Pulmonary artery endothelial cell (primary cell): Measurements from ENCODE around the gene MAGI1. TPM values are rescaled to one million over a fixed set of nuclear protein-coding genes. Genes with fewer than 3 reads are reported as not detected.

Source experiments
- DNase-seq: peaks from one replicate; pipeline ENCODE4 v3.0.0-alpha.2; 2011; ENCODE audit warnings: low read depth, low spot score
- total RNA-seq: library from RNA; depleted of rRNA; stranded (reverse); fragments of >200 nt; gene quantifications from 2 replicates; pipeline ENCODE4 v1.2.3, GENCODE V29; 2014

Gene MAGI1
- total RNA-seq, 1 donor from 2014 or later: 24.5 TPM

DNA sequence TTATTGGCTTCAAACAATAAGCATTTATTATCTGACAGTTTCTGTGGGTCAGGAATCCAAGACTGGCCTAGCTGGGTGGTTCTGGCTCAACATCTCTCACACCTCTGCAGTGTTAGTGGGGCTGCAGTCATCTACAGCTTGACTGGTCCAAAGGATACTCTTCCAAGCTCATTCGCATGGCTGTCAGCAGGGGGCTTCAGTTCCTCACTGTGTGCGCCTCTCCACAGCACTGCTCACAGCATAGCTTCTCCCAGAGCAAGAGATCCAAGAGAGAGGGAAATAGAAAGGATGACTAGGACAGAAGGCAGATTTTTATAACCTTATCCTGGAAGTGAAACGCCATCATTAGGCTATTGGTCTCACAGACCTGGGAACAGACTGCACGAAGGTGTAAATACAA, 64.2 kb downstream of the MAGI1 start:
- DNase-seq: no peak

DNA sequence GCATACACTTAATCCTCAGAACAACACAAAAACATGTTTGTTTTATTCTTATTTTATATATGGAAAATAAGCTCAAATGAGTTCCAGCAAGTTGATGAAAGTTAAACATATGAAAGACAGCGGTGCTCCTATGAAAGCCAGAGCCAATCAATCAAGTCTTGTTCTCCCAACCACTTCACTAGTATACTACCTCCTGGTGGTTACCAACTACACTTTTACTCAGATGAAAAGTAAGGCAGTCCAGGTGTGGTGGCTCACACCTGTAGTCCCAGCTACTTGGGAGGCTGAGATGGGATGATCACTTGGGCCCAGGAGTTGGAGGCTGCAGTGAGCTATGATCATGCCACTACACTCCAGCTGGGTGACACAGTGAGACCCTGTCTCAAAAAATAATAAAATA, 66.0 kb downstream of the MAGI1 start:
- DNase-seq: no peak

DNA sequence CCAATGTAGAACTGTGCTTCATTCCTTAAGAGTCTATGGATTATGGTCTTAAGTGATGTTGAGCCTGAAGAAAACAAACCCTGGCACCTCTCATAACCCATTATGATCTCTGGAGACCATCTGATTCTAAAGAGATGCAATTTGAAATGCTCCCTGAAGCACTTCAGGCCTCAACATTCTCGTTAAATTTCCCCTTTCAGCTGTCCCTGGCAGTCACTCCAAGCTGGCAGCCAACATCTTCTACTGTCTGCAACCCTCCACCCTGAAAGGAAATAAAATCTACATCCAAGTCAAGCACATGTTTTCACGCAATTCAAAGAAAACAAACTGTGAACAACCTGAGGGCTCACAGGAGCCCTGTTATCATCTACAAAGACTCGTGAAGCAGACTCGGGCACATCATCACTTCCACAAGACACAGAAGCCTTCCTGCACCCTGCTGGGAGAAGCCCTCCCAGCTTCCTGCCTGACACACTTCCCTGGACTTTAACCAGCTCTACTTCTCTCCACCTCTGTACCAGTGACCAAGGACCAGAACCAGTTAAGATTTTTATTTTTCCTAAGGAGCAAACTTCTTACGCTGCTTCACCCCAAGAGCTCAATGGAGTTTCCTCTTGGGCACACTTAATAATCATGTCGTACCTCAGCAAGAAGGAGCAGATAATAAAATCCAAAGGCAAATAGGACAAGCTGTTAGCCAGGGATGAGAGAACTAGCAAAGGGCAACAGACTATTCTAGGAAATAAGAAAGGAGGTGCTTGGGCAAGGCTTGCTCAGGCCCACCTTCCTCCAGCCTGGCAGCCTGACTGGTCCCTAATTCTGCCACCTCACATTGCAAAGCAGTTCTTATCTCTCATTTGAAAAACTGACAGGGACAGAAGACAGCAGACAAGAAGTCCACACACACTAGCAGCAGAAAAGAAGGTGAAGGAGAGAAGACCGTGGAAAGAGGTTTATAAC, 67.1 kb downstream of the MAGI1 start:
- DNase-seq: no peak

DNA sequence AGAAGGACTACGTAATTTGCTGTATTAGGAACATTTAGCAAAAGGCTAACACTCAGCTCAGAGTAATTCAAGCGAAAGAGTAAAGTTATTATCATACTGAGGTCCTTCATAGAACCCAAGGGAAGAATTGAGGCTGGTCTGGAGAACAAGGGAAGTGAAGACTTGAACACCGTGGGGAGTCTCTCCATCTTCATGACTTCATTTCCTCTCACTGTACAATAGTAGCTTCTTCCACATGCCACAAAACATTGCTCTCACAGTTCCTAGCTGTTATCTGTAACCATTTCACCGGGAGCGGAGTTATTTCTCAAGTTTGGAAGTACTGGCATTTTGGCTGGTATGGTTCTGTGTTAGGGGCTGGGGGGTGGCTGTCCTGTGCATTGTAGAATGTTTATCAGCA, 69.7 kb downstream of the MAGI1 start:
- no peak for DNase-seq

DNA sequence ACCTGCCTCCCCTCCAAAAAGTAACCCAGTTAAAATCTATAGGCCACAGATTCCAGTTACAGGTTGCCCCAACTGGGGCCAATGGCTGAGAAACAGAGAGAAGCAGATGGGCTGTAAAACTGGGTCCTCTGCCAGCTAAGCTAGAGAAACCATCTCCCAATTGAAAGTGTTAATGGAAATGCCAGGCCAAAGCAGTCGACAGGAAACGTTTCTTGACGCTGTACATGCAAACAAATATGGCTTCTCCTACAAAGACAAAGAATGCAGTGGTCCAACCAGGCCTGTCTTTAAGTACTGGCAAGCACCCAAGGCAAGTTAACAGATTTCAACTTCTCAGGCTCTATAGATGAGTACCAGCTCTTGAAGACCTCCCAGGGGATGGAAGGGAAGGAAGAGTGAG, 71.3 kb downstream of the MAGI1 start:
- no peak for DNase-seq

DNA sequence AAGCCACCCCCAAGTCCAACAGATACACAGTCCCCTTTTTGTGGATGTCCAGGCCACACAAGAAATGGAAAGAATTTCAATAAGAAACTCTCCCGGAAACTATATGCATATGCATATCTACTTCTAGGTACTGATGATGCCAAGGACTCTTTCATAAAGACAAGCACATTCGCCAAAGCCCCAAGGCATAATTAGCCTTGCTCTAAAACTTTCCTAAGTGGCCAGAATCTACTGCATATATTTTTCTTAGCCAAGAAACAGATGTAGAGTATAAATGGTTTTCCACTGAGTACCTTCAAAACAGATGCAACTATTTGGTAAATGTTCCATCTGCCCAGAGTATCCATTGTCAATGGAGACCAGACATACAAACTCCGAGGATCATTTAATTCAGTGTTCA, 73.9 kb downstream of the MAGI1 start:
- no peak for DNase-seq

DNA sequence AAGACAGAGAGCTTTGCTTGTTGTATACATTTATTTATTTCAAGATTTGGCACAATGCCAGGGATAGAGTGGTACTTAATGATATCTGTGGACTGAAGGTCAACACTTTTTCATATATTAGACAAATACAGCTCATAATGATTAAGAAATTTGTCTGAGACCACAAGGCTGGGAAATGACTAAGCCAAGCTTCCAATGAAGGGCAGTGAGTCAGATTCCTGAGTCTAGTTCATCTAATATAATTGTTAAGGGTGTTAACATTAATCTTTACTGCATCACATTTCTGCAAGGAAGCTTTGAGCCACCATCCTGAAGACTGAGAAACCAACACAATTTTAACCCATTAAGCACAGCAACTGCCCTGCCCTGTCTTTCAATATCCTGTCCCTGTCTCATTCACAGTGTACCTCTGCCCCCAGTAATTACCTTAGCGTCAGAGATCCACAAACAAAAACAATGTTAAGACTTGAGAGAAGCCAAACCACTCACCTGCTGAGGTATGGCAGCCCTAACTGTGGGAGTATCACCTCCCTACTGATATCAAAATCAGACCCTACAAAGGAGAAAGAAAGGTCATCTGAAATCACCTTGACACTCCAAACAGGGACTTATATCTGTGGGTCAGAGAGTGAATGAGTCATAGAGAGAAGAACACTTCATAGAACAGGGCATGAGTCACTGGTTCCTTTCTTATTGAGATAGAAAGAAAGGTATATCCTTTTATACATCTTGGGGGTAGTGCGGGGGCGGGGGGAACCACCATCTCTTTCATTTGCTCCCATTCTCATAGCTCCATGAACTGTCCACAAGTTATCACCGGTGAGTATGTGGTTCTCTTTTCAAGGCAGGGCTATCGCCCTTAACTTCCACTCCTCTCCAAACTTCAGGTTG, 74.7 kb downstream of the MAGI1 start:
- peak; percentile 84 for DNase-seq

DNA sequence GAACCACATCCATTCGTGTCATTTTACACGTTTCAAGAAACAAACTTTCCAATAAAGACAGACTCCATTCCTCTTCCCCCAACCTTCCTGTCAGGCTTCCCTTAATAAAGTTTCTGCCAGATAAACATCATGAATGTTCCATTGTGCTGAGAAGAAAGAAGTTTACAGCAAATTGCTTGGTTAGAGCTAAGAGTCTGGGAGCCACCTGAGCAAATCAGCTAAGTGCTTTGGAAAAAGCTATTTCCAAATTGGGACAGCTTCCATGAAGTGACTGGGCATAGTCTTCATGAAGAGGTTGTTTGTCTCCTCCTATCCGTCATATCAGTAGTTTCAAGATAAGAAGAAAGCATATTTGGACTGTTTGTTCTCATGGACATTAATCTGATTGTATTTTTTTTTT, 77.0 kb downstream of the MAGI1 start:
- DNase-seq: no peak

DNA sequence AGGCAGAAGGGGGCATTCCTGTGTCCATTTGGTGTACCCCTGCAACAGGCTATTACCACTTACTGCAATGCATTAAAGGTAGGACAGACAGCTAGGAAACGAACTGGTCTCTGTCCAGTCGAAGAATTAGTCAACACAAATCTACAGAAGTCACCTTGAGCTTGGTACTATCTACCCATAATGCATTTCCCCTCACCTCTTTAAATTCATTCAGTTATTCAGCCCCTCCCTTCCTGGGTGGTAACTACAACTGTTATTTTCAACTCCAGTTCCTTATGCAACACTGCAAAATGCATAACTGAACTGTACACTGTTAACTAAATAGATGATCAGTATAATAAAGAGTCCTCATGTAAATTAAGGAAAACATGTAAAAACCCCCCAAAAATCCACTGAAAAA, 77.6 kb downstream of the MAGI1 start:
- no peak for DNase-seq

DNA sequence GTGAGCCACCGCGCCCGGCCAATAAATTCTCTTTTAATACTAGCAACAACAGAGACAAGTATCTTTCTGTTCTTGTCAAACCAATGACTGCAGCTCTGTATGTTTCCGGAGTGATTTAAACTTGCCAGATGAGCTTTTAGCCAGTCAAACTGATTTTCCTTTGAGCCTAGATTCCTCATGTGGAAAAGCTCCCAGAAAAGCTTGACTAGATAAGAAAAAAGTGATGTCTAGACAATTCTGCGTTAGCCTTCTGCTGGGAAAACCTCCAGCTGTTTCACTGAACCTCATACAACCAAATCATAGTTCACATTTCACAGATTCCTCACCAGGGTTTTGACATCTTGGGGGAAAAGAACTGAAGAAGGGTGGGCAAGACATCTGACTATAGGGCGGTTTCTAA, 78.6 kb downstream of the MAGI1 start:
- no peak for DNase-seq

DNA sequence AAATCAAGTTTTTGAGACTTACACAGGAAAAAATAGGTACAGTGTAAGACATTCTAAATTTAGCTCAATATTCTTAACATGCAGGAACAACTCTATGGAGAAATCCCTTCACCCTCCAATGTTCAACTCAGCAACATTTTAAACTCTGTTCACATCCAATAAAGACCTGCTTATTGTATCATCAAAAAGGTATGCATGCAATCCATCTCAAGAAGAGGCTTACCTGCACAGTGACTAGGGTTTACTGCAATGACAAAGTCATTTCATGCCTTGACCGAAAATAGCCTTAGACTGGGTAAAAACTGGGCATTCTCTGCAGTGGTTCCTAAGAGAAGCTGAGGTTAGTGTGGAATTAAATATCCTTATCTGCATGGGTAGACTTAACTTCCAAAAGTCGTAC, 80.5 kb downstream of the MAGI1 start:
- DNase-seq: no peak

DNA sequence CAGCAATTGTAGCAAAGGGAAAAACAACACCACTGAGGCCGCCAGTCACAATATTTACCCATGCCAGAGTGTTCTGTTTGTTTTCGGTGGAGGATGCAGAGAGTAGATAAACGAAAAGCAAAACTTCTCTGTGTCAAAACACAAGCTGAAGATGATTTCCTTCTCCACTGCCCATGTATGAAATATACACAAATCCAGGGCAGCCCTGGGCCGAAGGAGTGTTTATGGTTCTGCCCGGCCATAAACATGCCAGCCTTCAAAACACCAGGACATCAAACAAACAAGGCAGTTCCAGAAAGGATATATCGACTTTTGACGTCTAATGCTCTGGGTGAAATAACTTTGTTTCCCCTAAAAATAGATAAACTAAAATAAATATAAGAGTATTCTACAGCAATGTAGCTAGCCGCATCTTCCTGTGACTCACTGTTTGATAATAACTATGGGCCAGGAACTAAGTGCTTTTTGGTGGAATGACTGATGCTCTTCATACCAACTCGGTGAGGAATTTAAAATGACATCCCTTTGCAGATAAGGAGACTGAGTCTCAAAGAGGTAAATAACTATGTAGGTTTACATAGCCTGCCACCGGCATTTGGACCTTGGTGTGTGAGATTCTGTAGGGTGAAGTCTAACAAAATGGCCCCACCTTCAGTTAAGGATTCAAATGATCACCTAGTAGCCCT, 82.8 kb downstream of the MAGI1 start:
- no peak for DNase-seq

DNA sequence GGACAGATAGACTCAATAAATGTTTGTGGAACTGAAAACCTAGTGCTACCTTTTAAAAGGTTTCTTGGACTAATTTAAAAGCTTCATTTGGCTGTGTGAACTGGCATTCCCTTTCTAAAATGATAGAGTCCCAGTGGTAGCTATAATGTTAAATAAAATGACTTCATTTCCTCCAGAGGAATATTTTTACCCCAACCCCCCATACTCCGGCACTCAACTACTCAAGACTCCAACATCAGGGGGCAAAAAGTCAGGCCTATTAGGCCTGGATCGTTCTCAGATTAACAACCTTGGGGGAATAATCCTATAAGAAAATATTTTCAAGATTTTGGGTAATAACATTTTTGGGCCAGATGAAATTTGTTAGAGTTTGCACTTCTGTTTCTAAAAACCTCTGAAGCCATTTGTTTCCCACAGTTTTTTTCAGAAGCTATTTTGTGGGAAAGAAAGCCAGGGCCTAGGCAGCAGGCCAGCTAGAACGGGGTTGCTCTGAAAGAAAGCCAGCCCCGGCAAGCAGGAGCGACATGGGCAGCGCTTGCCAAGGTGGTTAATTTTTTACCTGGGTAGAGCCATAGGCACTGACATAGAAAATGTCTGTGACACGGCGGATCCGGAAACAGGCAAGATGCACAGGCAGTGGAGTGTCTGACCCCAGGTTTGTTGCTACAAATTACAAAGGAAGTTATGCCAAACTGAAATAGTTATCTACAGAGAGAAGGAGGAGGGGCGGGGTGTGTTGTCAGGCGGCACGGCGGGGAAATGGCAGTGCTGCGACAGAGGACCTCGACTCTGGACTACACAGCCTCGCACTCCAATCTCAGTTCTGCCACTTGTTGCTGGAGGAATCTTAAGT, 84.6 kb downstream of the MAGI1 start:
- DNase-seq: no peak

DNA sequence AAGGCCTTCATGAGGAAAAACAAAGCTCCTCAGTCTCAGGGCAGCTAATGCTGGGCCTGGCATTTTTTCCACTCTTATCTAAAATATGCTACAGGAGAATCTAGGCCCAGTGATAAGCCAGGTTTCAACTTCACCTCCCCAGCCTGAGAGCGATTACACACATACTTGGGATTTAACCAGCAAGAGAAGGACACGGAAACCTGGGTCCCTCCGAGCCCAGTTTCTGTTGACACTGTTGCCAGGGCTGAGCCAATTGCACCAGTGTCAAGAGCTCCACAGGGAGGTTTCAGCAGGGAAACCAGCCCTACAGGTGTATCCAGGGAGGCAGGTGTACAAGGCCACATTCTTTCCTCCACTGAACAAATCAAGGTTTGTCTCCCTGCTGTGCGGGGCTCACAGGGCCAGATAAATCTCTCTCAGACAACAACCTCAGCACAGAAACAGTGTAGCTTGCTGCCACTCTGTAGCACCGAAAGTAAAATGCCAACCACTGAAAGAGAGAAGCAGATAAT, 85.4 kb downstream of the MAGI1 start:
- no peak for DNase-seq

DNA sequence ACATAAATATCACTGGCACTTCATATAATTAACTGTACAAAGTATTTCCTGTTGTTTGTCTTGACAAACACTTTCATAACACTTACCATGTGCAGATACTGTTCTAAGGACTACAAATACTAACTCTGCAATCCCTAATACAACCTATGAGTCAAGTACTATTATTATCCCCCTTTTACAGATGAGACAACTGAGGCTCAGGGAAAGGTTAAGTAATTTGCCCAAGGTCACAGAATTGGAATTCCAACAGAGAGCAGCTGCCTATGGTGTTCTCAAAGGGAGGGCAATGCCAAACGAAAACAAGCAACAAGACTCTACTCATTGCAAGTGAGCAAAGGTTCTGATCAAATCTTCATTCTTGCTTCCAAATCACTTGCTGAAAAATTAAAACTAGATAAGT, 85.9 kb downstream of the MAGI1 start:
- DNase-seq: no peak

DNA sequence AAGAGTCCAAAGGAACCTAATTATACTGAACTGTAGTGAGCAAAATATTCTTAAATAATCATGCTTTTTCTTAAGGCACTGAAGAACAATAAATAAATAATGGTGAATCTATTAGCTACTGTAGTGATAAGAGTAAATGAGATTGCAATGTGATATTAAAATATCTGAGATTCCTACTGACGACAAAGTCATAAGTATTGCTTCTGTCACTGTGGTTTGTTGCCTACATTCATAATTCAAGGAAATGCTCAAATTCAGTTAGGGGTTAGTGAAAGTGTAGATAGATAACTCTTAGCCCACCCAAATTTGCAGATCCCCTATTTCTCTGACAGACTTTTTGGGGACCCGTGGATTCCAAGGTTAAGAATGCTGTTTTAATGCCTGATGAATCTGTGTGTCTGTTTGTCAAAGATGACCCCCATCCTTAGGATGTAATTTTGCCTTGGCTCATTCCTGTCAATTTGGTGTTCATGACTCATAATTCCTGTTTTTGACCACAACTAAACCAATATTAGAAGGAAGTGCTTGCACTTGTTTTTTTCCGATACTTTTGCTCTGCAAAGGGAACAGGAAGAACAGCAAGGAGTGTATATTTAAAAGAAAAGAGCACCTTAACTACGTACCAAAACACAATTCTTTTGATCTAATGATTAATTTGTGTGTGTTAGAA, 86.7 kb downstream of the MAGI1 start:
- no peak for DNase-seq

DNA sequence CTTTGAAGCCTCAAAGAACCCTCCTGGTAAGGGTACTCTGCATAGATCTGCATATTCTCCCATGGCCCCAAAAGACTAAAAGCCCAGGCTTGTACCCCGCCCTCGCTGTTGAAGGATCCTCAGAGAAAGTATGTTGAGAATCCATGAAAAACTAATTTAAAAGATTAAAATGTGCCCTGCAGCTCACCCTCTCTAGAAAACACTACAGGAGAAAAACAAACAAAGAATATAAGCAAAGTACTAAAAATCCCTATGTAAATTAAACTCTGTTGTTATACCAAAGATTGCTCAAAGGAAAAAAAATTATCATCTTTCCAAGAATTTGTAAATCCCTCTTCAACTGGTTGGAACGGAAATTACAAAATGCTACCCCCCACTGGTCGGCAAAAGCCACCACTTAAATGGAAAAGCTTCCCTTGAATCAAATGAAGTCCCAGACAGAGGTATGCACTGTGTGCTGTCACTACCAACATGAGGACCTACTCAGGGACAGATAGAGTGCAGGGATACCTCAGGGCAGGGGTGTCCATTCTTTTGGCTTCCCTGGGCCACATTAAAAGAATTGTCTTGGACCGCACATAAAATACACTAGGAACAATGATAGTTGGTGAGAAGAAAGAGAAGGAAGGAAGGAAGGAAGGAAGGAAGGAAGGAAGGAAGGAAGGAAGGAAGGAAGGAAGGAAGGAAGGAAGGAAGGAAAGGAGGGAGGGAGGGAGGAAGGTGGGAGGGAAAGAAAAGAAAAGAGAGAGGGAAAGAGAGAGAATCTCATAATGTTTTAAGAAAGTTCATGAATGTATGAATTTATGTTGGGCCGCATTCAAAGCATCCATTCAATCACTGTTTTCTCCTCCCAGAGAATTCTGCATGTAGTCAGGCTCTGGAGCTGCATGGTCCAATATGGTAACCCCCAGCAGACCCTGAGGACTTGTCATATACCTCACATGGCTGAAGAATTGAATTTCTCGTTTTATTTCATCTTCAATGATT, 88.1 kb downstream of the MAGI1 start:
- no peak for DNase-seq

DNA sequence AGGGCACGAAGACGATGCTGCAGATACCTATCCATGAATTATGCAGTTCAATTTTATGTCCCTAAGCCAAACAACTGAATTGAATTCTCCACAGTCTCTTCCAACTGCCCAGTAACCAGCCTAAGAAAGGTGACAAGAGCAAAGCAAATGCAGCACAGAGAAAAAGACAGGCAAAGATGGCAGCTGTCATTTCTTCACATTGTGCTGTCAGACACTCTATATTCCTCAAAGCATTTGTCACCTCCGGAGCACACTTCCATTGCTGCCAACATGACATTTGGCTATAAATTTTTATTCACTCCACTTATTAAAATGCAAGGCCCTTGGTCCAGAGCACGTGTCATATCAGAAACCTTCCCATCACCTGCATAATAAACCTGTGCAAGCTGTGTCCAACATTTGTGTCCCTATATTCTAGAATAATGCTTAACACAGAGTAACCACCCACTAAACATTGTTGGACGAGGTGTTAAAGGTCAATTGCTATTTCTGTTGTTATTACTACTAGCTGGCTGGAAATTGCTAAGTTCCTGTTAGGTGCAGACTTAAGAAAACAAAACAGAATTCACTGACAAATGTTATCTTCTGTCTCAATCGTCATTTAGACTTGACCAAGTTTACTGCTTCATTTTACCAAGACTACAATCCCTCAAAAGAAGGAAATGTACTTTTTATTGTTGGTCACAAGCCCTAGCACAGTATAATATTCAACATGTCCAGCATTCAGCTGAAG, 89.7 kb downstream of the MAGI1 start:
- DNase-seq: no peak
